ENCODE results near the gene FCN1.

FCN1 gene

DNA sequence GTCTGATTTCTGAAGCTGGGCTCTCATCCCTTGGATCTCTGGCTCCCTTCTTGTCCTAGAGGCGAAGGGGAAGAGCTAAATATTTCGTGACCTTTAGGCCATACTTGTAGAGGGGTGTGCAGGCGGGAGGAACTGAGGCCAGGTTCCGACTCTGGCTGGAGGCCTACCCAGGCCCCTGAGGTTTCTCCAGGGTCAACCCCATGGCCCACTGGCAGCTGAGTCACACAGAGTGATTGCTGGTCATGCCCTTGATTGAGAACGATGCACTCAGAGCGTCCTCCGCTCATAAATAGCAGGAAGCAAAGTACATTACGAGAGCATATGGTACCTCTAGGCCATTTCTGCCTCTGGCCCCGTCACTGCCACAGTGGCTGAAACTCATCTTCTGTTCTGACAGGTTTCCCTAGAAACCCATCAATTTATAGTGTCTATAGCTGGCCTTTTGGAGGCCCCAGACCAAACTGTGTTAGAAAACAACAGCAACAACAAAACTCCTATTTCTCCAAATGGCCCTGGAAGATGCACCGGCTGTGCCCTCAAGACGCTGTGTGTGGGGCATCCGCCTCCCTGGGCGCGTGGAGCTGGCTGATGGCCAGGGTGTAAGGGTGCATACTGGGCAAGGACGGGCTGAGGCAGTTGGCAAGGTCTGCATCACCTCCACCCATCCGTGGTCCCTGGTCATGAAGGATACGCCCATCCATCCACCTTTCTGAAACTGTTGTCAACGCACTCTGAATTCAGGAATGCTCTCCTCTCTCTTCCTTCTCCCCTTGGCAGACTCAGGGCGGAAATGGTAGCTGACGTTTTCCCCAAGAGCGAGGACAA, 32.9 kb upstream of the FCN1 start:
- DNase-seq = no peak

DNA sequence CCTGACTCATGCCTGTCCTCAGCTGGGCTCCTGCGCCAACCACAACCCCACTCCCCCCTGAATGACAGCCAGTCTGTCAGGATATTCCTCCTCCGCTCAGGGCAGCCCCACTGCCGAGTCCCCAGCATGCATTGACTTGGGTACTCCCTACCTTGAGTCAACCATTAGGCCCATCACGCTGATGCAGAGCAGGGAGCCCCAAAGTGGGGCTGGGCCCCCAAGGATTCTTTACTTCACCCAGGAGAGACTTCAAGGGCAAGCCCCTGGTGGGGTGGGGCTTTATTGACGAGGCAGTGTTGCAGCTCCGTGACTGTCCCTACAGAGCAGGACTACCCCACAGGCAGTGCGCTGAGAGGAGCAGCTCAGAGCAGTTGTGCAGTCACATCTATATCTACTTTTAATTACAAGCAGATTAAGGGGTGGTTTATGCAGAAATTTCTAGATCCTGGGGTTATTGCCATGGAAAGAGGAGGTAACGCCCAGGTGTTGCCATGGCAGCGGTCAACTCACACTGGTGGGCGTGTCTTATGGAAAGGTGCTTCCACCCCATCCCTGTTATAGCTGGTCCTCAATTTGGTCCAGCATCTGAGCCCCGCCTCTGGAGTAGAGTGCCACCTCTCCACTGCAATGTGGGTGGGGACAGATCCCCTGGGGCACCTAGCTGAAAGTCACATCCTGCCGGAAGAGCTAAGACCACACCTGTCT, 32.1 kb upstream of the FCN1 start:
- DNase-seq = no peak

DNA sequence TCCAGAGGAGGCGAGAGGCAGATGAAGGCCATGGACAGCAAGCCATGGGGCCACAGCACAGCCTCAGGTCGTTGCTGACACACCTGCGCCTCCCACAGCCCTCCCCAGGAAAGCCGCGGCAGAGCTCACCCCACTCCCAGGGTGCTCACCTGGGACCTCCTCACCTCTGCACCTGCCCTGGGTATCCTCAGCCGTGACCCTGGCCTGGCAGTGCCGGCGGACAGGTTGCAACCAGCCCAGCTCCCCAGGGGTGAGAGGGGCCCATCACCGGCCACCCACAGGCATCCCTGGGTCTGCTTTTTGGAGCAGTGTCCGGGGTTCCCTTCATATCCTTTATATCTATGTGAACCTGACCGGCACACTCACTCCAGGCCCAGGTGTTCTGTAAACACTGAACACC, 30.4 kb upstream of the FCN1 start:
- DNase-seq = no peak

DNA sequence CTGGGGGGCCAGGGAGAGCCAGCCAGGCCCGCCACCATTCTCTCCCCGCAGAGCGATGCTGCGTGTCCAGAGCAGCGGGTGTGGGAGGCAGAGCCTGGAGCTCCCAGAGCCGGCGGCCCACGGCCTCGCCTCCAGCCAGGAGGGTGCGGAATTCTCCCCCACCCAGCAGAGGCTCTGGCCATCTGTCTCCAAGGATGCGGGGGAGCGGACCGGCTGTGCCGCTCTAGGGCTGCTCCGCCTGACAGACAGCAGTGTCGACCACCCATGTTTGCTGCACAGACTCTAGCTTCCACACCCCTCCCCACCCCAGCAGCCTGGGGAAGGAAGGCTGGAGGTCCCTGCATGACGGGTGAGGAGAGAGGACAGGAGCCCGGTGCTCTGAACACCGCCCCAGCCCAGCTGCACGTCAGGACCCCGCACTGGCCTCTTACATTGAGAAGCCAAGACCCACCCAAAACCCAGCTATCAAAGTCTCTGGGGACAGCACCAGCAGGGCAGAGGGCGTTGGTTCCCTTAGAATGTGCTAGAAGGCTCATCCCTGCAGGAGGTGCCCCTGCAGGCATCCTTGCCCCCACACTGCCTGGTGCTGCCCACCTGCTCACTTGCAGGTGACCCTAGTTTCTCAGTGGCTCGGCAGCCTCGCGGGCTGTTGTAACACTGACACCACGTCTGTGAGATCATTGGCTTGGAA, 29.7 kb upstream of the FCN1 start:
- DNase-seq = no peak

DNA sequence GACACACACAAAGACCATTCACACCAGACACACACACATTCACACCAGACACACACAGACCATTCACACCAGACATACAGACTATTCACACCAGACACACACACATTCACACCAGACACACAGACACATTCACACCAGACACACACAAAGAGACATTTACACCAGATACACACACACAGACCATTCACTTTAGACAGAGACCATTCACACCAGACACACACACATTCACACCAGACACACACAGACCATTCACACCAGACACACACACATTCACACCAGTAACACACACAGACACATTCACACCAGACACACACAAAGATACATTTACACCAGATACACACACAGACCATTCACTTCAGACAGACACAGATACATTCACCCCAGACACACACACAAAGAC, 29.0 kb upstream of the FCN1 start:
- DNase-seq = no peak

DNA sequence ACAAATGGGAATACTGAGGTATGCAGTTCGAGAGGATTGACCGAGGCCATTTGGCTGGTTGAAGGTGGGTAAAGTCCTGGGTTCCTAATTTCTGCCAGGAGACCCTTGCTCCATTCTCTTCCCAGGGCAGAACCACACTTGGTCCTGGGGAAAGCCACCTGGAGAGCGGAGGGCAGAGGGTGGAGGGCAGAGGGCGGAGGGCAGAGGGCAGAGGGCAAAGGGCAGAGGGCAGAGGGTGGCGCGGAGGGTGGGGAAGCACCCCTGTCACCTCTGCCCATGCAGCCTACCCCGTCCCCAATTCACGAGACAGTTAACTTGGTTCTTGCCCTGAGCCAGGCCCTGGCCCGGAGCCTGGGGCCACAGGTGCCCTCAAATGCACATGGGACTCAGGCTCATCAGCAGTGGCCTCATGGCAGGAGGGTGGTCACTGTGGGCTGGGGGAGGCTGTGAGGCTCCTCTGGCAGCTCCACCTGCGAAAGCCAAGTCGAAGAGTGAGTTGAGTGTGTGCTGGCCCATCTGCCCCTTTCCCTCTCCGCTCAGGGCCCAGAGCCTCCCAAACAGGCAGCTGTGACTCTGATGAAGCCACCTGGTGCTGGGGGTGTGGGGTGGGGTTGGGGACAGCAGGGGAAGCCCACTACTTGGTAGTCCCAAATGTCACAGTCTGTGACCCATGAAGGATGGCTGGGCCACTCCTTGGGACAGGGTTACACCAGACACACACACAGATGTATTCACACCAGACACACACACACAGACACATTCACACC, 28.0 kb upstream of the FCN1 start:
- DNase-seq = no peak

DNA sequence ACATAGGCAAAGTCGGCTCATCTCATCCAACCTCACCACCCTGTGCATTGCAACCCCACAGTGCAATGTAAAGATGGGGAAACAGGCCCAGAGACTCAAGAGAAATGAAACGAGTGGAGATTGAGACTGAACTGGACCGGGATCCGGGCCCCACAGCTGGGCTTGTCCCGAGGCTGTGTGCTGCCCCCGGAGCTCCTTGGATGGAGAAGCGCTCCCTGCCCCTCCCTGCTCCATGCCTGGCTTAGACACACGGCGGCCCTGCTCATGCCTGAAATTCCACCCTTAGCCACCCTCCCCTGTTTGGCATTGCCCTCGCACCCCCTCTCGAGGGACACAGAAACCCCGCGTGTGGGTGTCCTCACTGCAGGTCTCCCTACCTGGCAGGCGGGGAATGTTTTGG, 27.2 kb upstream of the FCN1 start:
- DNase-seq = no peak

DNA sequence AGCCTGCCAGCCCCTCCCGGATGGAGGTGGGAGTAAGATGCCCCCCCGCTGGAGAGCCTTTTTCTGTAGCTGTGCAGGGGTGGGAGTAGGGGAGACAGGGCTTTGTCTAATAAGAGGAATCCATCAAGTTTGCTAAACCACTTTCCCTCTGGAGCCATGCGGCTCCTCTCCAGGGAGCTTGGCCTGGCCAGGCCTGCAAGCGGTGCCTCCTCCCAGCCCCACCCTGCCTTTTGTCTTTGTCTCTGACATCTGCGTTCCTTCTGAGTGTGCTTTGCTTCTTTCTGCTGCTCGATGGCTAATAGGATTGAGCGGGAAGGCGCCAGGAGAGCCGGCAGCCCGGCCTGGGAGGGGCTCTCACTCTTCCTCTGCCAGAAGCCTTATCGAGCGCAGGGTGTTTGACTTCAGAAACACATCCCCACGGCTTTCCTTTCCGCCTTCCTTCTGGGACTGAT, 26.7 kb upstream of the FCN1 start:
- DNase-seq = no peak

DNA sequence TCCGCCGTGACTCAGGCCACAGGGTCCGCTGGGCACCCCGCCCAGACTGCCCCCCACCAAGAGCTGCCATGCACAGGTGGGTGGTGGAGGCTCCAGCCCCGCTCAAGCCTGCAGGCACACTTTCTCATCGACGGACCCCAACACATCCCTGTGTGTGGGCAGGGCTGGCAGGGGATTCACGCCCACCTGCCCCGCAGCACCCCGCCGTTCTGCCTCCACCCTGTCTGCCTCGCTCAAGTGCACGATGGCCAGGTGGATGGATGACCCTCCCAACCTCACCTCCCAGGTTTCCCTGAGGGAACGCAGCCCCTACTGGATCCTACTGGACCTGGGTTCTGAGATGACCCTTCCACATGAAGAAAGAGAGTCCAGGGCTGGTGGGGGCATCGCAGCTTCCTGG, 26.1 kb upstream of the FCN1 start:
- DNase-seq = no peak

DNA sequence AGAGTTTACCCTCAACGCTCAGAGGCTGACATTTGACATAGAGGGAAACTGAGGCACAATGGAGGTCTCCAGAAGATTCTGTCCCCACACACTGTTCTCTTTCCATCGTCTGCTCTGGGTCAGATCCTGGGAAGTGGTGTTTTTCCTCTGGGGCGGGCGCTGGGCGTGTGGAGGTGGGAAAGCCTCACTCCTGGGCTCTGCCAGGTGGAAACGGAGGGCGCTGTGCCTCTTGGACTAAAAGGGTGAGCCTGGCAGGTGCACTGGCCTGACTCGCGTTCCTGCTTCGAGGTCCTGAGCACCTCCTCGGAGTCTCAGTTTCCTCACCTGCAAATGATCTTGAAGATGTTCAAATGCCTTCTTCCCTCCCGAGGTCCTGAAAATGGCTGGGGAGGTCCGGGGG, 25.7 kb upstream of the FCN1 start:
- no peak for DNase-seq

DNA sequence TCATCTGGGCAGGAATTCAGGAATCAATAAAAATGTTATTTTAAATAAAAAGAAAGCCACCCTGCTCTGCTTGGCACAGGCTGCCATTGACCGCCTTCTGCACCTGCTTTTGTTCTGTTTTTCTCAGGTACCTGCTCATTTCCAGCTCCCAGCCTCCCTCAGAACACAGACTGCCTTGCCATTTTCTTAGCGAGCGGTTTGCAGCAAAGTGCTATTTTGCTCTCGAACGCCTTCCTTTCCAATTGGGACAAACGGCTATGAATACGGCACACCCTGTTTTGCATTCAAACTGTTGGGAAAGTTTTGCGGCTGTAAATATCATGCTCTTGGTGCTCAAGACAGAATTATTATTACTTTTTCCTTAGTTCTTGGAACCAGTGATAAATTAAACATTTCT, 25.1 kb upstream of the FCN1 start:
- DNase-seq = no peak

DNA sequence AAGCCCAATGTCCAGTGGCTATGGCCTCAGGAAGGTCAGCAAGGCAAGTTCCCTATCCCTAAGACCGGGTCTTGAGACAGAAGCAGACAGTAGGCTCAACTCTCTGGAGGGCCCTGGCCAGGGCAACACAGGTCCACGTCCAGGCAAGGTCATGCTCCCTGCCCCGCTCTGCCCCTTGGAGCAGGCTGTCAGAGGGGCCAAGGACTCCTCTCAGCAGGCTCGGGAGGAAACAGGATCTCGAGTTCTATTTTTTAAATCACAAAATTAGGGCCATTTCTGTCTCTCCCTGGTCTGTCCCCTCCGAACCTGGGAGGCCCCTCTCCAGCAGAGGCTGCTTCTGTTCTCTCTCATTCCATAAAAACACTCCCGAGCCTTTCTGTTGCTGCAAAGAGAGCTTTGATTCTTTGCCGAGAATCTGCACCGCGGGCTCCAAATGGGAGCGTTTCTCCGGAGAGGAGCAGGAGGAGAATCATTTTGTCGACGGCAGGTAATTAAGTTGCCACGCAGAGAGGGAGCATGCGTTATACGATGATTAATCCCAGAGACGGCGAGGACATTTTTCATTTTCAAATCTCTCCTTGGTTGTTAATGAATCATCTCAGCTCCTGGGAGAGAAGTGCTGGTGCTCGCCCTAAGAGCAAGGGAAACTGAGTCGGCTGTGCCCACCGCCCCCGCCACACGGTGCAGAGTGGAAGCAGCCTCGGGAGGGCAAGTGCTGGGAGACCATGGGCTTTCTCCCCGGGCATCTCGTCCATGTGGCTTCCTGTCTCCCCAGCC, 24.5 kb upstream of the FCN1 start:
- DNase-seq = no peak

DNA sequence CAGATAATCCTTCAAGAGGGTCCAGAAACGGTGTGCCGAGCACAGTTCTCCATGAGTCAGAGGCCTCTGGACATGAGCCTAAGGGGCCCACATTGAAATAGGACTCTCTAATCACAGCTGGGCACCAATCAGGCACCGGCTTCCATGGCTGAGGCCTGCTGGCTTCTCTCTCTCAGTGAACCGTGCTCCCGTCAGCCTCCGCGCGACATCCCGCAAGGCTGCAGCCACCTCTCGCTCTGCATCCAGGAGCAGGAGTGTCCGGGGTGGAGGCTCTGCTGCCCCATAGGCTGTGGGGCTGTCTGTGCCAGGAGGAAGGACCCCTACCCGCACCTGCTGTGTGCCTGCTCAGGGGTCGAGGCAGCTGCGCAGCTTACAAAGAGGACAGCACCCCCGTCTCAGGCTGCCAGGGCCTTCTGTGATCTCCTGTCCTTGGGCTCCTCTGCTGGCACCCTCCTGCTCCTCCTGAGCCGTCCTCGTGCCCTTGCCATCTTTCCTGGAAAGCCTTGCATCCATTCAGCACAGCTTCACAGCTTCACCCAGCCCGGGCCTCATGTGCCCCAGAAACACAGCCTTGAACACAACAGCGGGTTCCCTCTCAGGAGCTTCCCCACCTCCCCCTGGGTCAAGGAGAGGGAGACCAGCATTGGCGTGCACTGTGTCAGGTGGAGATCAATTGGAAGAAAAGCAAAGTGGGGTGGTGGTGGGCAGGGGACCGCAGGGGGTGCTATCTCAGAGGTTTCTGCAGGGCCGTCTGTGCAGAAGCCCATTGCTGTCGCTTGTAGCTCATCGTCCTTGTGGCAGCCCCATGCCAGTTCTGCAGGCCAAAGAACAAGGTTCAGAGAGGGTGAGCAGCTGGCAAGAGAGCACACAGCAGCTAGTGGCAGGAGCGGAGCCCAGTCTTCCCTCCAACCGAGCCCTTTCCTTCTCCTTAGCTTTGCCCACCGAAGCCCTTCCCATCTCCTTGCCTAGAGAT, 22.8 kb upstream of the FCN1 start:
- no peak for DNase-seq

DNA sequence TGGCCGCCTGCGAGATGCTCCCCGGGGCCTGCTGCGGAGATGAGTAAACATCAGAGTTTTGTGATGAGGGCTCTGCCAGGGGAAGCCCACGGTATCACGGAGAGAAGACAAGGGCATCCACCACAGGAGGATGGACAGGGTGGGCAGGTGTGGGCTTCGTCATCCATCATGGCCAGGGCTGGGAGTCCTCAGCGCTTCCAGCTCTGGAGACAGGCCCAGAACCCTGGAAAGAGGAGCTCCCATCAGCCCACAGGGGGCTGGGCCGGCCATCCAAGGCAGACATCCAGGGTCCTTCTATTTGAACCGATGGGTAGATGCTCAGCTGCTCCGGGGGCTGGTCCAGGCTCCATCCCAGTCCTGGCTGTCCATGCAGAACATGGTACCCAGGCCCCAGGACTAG, 22.1 kb upstream of the FCN1 start:
- DNase-seq = no peak

DNA sequence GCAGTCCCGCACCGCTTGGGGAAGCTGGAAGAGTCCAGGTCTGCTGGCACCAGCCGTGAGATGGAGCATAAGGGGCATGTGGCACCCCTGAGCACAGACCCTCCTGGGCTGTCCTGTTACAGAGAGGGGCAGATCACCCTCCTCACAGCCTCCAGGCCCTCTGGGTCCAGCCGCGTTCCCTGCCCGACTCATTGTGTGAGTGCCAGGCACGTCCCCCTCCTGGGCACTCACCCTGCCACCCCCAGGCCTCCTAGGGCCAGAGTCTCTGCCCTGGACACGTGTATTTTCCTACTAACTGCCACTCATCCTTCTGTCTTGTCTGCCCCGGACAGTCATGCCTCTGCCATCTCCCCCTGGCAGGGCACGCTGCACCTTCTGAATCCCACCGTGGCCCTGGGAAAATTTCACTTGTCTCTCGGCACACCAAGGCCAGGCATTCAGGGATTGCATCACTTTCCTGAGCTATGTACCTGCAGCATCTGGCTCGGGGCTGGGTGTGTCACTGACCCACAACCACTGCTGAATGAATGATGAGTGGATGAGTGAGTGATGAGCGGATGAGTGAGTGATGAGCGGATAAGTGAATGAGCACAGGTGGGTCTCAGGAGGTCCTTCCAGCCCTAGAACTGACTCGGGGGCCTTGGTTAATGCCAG, 21.5 kb upstream of the FCN1 start:
- no peak for DNase-seq

DNA sequence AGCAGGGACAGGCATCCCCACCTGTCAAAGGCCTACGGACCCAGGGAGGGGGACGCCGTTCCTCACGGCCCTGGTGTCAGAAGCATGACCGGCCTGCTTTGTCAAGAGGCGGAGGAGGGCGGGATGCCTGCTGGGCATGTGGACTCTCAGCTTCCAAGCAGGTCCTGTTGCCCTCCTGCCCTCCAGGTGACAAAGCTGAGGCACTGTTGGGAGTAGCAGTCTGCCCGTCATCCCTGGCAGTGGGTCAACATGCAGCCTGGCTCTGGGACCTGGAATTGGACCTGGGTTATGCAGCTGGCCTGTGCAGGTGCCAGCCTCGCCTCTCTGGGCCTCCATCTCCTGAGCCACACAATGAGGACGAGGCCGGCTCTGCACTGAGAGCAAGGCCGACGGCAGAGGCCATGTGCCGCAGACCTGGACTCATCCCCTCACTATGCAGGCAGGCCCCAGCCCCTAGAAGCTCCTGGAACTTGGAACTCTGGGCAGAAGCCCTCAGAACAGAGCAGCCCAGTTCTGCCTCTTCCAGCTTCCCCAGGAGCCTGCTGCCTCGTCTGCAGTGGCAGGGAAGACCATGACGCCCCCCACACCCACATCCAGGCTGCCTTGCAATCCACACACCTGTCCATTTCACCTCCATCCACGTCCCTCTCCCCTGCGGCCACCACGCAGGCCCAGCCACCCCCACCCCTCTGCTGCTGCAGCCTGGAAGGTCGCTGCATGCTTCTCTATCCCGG, 20.8 kb upstream of the FCN1 start:
- no peak for DNase-seq

DNA sequence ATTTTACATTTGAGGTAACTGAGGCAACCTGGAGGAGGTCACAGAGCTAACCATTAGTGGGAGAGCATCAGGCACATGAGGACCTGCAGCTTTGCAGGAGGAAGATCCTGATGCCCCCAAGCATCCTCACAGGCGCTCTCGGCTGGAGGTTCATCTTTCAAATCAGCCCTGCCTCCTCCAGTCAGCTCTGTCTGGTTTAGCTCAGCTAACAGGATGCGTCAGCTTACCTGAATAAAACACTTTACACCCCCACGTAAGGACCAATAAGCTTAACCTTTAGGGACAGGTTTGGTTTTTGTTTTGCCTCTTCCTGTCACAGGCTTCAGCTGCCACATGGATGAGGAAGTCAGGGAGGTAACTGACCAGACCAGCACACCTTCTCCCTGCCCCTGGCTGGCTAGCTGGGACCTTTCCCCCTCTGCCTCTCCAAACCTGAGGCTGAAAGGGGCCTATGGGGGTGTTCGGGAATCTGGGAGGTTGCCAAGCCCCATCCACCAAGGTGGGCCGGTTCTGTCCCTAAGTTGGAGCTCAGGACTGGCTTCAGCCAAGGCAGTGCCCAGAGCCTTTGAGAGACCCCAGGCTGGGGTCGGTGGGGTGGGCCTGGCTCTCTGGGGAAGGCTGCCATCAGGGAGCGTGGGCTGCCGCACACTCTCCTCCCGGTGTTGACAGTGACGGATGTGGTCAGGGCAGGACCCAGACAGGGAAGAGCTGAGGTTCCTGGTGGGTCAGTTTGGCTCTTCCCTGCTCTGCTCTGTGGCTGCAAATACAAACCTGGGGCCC, 20.0 kb upstream of the FCN1 start:
- DNase-seq = no peak

DNA sequence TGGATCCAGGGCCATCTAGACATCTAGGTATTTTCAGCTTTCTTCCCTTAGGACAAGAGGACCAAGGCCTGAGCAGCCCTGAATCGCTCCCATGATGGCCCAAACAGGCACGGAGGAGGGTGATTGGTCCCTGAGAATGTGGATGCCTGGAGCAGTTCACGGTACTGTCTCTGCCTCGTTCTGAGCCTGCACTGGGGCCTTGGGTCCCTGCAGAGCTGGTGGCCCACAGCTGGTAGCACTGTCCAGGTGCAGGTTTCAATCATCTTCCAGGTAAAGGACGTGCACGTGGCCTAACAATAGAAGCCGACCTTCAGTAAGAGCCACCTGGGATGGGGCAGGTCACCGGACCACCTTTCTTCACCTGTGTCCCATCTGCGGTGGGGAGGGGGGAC, 19.4 kb upstream of the FCN1 start:
- no peak for DNase-seq

All from NCI-H1694 (cell line).